Naive thymus-derived CD8-positive, alpha-beta T cell (primary cell): Measurements from ENCODE around the gene COLGALT1. TPM values are rescaled to one million over a fixed set of nuclear protein-coding genes. Genes with fewer than 3 reads are reported as not detected.

ENCODE experiments used
- ATAC-seq, 2 donors: fragments of 150-1000 bp; cut with Tn5 transposase in 1 of 2; sonication (Bioruptor Pico), chemical (Tn5 transposase) in 1 of 2; 1 replicate in 1 of 2; 2 replicates in 1 of 2; pipeline ENCODE4 v1.10.0; 2021; ENCODE audit warnings: mild to moderate bottlenecking in 2 of 2, moderate library complexity in 2 of 2
- POLR2A ChIA-PET: fragments of 350-600 bp; sonication (Branson Sonifier 250); formaldehyde crosslinking; loops from one replicate; lab custom pipeline; 2021; ENCODE audit warnings: antibody characterized with exemption; lab: Charles Lee
- DNase-seq, 10 donors: peaks; one replicate each; pipeline versions ENCODE4 v3.0.0 to v3.0.0-alpha.2; 2020 to 2022
- H3K27ac Mint-ChIP-seq, 10 donors: one replicate each; pipeline ENCODE4 v1.8.0; 2020 to 2022; ENCODE audit warnings: mild to moderate bottlenecking in 10 of 10, mixed read lengths in 10 of 10, moderate library complexity in 4 of 10, inconsistent platforms in 1 of 10
- H3K27me3 Mint-ChIP-seq, 5 donors: one replicate each; pipeline ENCODE4 v1.8.0; 2021 to 2022; ENCODE audit warnings: mixed read lengths in 5 of 5
- H3K36me3 Mint-ChIP-seq, 3 donors: one replicate each; pipeline ENCODE4 v1.8.0; 2020 to 2022; ENCODE audit warnings: mixed read lengths in 3 of 3, mild to moderate bottlenecking in 2 of 3, inconsistent platforms in 1 of 3
- H3K4me1 Mint-ChIP-seq, 4 donors: one replicate each; pipeline ENCODE4 v1.8.0; 2021 to 2022; ENCODE audit warnings: mixed read lengths in 4 of 4
- H3K4me3 Mint-ChIP-seq, 10 donors: one replicate each; pipeline ENCODE4 v1.8.0; 2020 to 2022; ENCODE audit warnings: mild to moderate bottlenecking in 10 of 10, mixed read lengths in 10 of 10, moderate library complexity in 6 of 10, inconsistent platforms in 1 of 10
- H3K9me3 Mint-ChIP-seq, 9 donors: one replicate each; pipeline ENCODE4 v1.8.0; 2020 to 2022; ENCODE audit warnings: mixed read lengths in 9 of 9, mild to moderate bottlenecking in 3 of 9, inconsistent platforms in 1 of 9, moderate library complexity in 1 of 9
- polyA plus RNA-seq, 3 donors: library from polyadenylated mRNA; unstranded; fragments of 300-500 nt; fragmentation: Illumina TruSeq; gene quantifications; one replicate each; pipeline ENCODE4 v1.2.3, GENCODE V29; 2021
- total RNA-seq, 8 experiments: library from RNA in 2 of 8; stranded (reverse) in 2 of 8; gene quantifications; one replicate each; pipeline ENCODE4 v1.2.3 and lab custom pipeline; 2021 to 2026

Gene COLGALT1
- total and polyA plus RNA-seq, 5 experiments from 2014 or later: 15.6 to 64.6 (median 25.8) TPM

DNA sequence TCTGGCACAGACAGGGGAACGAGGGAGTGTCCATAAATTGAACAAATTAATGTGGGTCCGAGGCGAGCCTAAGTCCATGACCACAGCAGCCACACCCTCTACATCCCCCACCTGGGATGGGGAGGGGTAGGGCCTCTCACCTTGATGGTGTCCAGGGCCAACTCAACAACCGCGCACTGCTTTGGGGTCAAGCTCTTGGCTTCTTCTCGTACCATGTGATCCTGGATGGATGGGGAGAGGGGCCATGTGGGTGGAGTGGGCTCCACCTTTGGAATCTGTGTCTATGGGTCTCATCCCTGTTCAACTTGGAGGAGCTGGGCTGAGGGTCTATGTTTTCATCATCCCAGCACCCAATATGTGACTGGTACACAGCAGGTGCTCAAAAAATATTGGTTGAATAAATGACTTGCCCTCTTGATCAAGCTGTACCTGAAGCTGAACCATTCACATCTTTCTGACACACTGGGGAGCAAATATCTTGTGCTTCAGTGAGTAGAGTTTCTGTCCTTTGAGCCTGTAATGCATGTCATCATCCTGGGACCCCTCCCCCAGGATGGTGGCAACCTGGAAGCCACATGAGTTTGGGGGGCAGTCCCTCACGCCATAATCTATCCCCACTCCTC lies 62.9 kb downstream of the COLGALT1 start:
- POLR2A ChIA-PET: no interaction called here

DNA sequence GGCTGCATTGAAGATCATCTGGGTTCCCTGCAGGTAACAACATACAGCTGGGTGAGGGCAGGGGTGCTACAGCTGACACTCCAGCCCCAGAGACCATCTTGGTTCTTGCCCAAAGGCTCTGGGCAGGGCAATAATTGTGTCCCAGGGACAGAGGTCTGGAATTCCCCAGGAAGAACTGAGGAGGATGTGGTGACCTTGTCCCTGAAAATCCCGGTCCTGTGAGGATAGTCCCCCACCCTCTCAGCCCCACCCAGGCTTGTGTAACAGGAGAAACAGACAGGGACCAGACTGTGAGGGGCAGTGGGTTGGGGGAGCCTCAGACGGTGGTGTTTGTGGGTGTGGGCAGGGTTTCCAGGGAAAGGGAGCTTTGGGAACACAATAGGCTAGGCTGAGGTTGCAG lies 63.5 kb downstream of the COLGALT1 start:
- no peak for ATAC-seq
- Mint-ChIP-seq H3K4me1 (peaks cover 6 to 15% (median 10%) of the 10 kb centered on the region in 4 donors), H3K36me3 (peaks cover 0 to 5% (median 0%) of the 10 kb centered on the region in 3 donors), H3K27ac (no peak overlapping the region), H3K4me3 (no peak overlapping the region), H3K9me3 (peaks cover 0 to 13% (median 8%) of the 10 kb centered on the region in 9 donors), H3K27me3 (peaks cover 13 to 56% (median 33%) of the 10 kb centered on the region in 5 donors)
- DNase-seq: no peak
- POLR2A ChIA-PET: no interaction called here

More for the DNA sequence above, 62.9 kb downstream of the COLGALT1 start:
- H3K36me3 Mint-ChIP-seq: peaks cover 0 to 5% (median 0%) of the 10 kb centered on the region in 3 donors
- H3K4me1 Mint-ChIP-seq: peaks cover 6 to 16% (median 10%) of the 10 kb centered on the region in 4 donors
- H3K9me3 Mint-ChIP-seq: peaks cover 0 to 13% (median 8%) of the 10 kb centered on the region in 9 donors
- H3K27me3 Mint-ChIP-seq: peaks cover 13 to 57% (median 33%) of the 10 kb centered on the region in 5 donors
- DNase-seq (no peak), ATAC-seq (no peak)
- H3K27ac Mint-ChIP-seq: no peak overlapping the region
- H3K4me3 Mint-ChIP-seq: peak overlapping the region in 1 of 10 donors; percentile 47

DNA sequence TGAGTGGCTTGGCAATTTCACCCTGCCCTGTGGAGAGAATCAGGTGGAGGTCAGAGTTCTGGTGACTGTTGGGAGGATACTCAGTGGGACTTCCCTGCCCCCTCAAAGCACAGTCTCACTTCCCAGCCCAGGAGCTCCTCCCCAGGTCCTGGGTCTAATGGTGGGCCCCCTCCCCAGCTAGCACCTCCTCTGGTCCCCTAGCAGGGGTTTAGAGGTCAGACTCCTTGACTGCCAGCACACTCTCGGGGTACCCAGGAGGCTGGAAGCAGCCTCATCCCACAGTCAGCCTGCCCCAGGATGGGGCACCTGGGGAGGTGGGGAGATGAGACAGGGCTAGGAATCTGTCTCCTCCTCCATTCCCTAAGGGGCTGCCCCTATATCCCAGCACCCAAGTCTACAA lies 65.2 kb downstream of the COLGALT1 start:
- Mint-ChIP-seq H3K27ac (no peak overlapping the region), H3K9me3 (peaks cover 0 to 13% (median 8%) of the 10 kb centered on the region in 9 donors), H3K36me3 (peaks cover 0 to 5% (median 0%) of the 10 kb centered on the region in 3 donors), H3K4me1 (peaks cover 6 to 15% (median 10%) of the 10 kb centered on the region in 4 donors), H3K27me3 (peaks cover 13 to 49% (median 42%) of the 10 kb centered on the region in 5 donors), H3K4me3 (no peak overlapping the region)
- ATAC-seq (no peak), DNase-seq (no peak)
- POLR2A ChIA-PET: no interaction called here

DNA sequence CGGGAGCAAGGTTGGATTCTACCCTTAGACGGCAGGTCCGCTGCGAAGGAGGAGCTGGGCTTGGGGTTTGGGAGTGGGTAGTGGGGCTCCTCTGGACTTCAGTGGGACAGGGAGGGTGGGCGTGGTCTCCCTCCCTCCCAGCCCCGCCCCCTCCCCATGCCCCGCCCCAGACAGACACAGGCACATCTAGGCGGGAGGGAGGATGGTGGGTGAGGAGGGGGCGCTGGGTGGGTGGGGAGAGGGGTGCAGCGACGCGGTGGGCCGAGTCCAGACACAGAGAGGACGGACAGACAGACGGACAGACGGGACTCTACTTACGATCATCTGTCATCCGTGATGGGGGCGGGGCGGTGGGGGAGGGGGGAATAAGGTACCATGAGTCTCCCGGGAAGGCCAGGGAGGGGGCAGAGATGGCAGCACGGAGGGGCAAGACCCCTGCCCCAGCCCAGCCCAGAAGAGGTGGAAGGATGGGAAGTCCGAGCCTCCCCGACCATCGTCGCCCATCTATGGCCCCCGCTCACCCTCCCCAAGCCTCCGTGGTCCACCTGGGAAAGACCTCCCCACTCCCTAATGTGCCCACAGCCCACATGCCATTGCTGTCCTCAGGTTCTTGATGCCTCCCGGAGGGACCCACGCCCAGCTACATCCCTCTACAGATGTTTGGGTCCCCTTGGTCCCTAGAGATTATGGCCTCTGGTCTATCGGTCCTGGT lies 67.9 kb downstream of the COLGALT1 start:
- H3K36me3 Mint-ChIP-seq: peaks cover 0 to 5% (median 0%) of the 10 kb centered on the region in 3 donors
- no peak overlapping the region for H3K27ac Mint-ChIP-seq
- peaks cover 1 to 31% (median 28%) of the 10 kb centered on the region in 5 donors for H3K27me3 Mint-ChIP-seq
- H3K4me3 Mint-ChIP-seq: no peak overlapping the region
- peaks cover 0 to 13% (median 8%) of the 10 kb centered on the region in 9 donors for H3K9me3 Mint-ChIP-seq
- POLR2A ChIA-PET: no interaction called here
- DNase-seq: no peak
- ATAC-seq: no peak
- H3K4me1 Mint-ChIP-seq: peaks cover 0 to 6% (median 3%) of the 10 kb centered on the region in 4 donors

DNA sequence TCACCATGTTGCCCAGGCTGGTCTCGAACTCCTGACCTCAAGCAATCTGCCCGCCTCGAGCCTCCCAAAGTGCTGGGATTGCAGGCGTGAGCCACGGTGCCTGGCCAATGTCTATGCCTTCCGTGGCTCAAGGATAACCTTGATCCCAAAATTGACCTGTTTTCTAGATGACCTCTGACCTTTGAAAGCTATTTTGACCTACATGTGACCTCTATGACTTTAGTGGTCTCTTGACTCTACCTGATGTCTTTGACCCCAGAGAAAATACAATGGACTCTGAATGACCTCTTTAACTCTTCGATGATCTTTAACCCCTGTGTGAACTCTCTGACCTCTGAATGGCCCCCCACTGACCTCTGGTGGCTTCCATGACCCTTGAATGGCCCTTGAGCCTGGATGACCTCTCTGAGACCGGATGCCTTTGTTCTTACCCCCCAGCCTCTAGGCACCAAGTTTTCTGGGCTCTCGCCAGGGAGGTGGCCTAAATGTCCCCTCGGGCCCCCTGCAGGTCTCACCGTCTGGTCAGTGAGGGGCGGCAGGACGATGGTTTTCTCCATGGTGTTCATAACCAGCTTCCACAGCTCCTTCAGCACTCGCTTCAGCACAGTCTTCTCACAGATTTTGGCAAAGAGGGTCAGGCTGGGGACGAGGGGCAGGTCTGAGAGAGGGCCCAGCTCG lies 69.0 kb downstream of the COLGALT1 start:
- POLR2A ChIA-PET: no interaction called here
- Mint-ChIP-seq H3K27ac (no peak overlapping the region), H3K36me3 (peaks cover 0 to 5% (median 0%) of the 10 kb centered on the region in 3 donors), H3K4me3 (no peak overlapping the region), H3K27me3 (peaks cover 1 to 24% (median 21%) of the 10 kb centered on the region in 5 donors), H3K4me1 (peaks cover 0 to 6% (median 3%) of the 10 kb centered on the region in 4 donors), H3K9me3 (peaks cover 0 to 13% (median 8%) of the 10 kb centered on the region in 9 donors)
- DNase-seq (no peak), ATAC-seq (no peak)

DNA sequence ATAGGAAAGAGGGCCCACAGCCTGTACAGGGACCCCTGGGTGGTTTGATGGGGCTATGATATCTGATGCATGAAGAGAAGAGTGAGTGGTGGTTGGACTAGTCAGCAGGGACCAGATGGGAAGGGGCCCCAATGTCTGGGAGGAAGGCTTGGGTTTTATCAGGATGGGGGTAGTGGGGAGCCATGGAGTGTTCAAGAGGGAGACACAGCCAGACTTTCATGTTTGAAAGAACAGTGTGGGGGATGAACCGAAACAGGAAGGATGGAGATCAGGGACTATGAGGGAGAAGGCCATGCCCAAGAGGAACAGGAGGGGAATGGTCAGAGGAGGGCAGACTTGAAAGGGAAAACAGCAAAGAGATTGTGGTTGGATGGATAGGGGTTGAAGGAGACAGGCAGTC lies 69.6 kb downstream of the COLGALT1 start:
- Mint-ChIP-seq H3K4me3 (no peak overlapping the region), H3K9me3 (peaks cover 0 to 13% (median 8%) of the 10 kb centered on the region in 9 donors), H3K4me1 (peaks cover 0 to 6% (median 3%) of the 10 kb centered on the region in 4 donors), H3K36me3 (peaks cover 0 to 5% (median 0%) of the 10 kb centered on the region in 3 donors), H3K27ac (no peak overlapping the region), H3K27me3 (peaks cover 1 to 24% (median 17%) of the 10 kb centered on the region in 5 donors)
- POLR2A ChIA-PET: no interaction called here
- ATAC-seq: no peak
- DNase-seq: no peak

DNA sequence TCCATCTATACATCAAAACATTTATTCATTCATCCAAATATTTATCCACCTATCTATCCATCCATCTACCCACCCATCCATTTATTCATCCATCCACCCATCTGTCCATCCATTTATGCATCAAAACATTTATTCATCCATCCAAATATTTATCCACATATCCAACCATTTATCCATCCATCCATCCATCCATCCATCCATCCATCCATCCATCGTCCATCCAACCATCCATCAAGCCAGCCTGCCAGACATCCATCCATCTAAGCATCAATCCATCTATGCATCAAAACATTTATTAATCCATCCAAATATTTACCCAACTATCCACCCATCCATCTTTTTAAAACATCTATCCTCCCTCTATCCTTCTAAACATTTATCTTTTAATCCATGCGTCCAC lies 70.5 kb downstream of the COLGALT1 start:
- no peak for DNase-seq
- Mint-ChIP-seq H3K36me3 (peaks cover 0 to 5% (median 0%) of the 10 kb centered on the region in 3 donors), H3K4me1 (peaks cover 0 to 6% (median 3%) of the 10 kb centered on the region in 4 donors), H3K4me3 (no peak overlapping the region), H3K27ac (no peak overlapping the region), H3K27me3 (peaks cover 1 to 23% (median 15%) of the 10 kb centered on the region in 5 donors), H3K9me3 (peaks cover 0 to 13% (median 8%) of the 10 kb centered on the region in 9 donors)
- POLR2A ChIA-PET: no interaction called here
- ATAC-seq: no peak

DNA sequence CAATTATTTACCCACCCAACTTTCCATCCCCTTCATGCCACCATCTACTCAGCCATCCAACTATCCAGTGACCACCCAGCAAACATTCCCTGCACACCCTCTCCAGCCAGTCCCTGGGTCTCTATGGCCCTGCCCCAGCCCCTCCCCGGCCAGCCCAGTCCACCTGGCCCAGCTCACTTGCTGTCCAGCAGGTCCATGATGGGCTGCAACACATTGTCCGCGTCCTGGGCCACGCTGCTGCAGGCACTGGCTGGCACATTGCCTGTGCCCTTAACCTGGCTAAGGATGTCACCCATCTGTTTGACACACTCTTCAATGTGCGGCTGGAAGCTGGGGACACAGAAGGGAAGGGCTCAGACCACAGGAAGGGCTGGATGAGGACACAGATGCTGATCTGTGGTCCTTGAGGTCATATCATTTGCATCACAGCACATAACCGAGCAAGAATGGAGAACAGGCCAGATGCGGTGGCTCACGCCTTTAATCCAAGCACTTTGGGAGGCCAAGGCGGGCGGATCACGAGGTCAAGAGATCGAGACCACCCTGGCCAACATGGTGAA lies 71.1 kb downstream of the COLGALT1 start:
- Mint-ChIP-seq H3K27me3 (peaks cover 1 to 21% (median 11%) of the 10 kb centered on the region in 5 donors), H3K4me1 (peaks cover 0 to 6% (median 3%) of the 10 kb centered on the region in 4 donors), H3K9me3 (peaks cover 0 to 8% (median 5%) of the 10 kb centered on the region in 9 donors), H3K27ac (no peak overlapping the region), H3K4me3 (no peak overlapping the region), H3K36me3 (peaks cover 0 to 5% (median 0%) of the 10 kb centered on the region in 3 donors)
- POLR2A ChIA-PET: no interaction called here
- DNase-seq: no peak
- no peak for ATAC-seq

DNA sequence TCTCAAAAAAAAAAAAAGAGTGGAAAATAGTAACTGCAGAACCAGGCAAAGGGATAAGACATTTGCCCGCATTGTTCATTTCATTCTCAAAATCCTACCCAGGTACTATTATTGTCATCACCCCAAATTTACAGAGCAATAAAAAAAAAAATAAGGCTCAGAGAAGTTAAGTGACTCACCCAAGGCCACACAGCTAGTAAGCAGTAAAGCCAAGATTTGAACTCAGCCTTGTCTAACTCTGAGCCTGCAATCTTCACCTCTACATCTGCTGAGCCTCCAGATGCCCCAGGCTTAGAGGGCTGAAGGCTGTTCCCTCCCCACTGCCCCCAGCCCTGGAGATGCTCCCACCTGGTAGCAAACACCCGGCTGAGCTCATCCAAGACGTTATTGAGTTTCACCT lies 71.7 kb downstream of the COLGALT1 start:
- peaks cover 1 to 21% (median 11%) of the 10 kb centered on the region in 5 donors for H3K27me3 Mint-ChIP-seq
- H3K36me3 Mint-ChIP-seq: no peaks in the 10 kb centered on the region
- no peak for DNase-seq
- peaks cover 0 to 4% (median 0%) of the 10 kb centered on the region in 9 donors for H3K9me3 Mint-ChIP-seq
- POLR2A ChIA-PET: interaction anchor here (0.7 kb wide), 1 partner anchor 83 kb away, joined by 3 read pairs; no protein-coding TSS in a partner anchor
- no peak for ATAC-seq
- peaks cover 0 to 5% (median 3%) of the 10 kb centered on the region in 4 donors for H3K4me1 Mint-ChIP-seq
- H3K27ac Mint-ChIP-seq: no peak overlapping the region
- H3K4me3 Mint-ChIP-seq: no peak overlapping the region

DNA sequence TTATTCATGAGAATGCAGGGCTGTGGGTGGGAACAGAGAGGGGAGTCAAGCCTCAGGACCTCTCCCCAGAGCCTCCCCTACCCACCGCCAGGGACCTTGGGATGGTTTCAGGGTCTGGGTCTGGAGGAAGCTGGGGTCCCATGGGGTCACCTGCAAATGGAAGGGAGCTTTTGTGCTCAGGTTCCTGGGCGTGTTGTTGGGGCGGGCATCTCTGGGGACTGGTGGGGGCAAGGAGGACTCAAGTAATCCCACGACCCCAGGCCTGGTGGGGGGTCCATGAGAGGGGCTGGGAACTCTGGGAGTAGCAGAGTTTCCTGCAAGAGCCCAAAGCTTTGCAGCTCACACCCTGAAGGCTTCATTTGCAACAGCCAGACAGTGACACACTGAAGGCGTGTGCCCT lies 72.5 kb downstream of the COLGALT1 start:
- Mint-ChIP-seq H3K4me1 (no peaks in the 10 kb centered on the region), H3K9me3 (peaks cover 0 to 2% (median 0%) of the 10 kb centered on the region in 9 donors), H3K27me3 (peaks cover 1 to 21% (median 11%) of the 10 kb centered on the region in 5 donors), H3K4me3 (no peak overlapping the region), H3K27ac (no peak overlapping the region), H3K36me3 (no peaks in the 10 kb centered on the region)
- DNase-seq (no peak), ATAC-seq (no peak)
- POLR2A ChIA-PET: no interaction called here

DNA sequence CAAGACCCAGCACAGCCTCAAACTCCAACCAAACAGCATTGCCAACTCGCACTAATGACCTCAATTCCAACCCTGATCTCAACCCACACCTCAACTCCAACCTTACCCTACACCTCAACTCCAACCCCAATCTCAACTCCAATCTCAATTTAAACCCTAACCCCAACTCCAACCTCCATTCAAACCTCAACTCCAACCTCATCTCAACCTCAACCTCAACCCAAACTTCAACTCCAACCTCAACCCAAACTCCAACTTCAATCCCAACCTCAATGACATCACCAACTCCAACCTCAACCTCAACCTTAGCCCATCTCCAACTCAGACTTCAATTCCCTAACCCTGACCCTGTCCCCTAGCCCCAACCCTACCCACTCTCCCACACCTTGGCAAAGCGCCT lies 74.3 kb downstream of the COLGALT1 start:
- DNase-seq: no peak
- H3K4me1 Mint-ChIP-seq: no peaks in the 10 kb centered on the region
- no peaks in the 10 kb centered on the region for H3K9me3 Mint-ChIP-seq
- H3K36me3 Mint-ChIP-seq: no peaks in the 10 kb centered on the region
- H3K4me3 Mint-ChIP-seq: no peak overlapping the region
- no peak overlapping the region for H3K27ac Mint-ChIP-seq
- no peak for ATAC-seq
- H3K27me3 Mint-ChIP-seq: peaks cover 1 to 18% (median 13%) of the 10 kb centered on the region in 5 donors
- POLR2A ChIA-PET: no interaction called here

DNA sequence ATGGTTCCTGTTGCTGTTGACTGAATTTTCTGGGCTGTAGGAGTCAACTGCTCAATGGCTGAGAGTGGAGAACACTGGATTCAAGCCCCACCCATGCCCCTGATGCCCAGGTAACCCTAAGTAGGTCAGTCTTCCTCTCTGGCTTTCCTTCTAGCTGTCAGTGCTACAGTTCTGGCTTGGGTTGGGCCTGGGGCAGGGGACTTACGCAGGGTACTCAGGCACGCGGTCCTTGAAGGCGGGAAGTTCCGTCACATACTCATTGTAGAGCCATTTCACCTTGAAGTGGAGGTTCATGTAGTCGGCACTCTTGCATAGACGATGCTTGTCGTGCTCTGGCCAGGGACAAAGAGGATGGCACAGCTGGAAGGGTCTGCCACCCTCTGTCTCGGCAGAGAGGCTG lies 77.1 kb downstream of the COLGALT1 start:
- POLR2A ChIA-PET: no interaction called here

More for the DNA sequence above, 77.1 kb downstream of the COLGALT1 start:
- H3K36me3 Mint-ChIP-seq: no peaks in the 10 kb centered on the region
- H3K4me3 Mint-ChIP-seq: no peak overlapping the region
- no peaks in the 10 kb centered on the region for H3K4me1 Mint-ChIP-seq
- H3K9me3 Mint-ChIP-seq: no peaks in the 10 kb centered on the region
- H3K27ac Mint-ChIP-seq: no peak overlapping the region
- H3K27me3 Mint-ChIP-seq: peaks cover 0 to 8% (median 5%) of the 10 kb centered on the region in 5 donors
- DNase-seq (no peak), ATAC-seq (no peak)
